Left cardiac atrium (tissue), 4 donors: ENCODE data around the gene TMEM225B. TPM values are rescaled to one million over a fixed set of nuclear protein-coding genes. Genes with fewer than 3 reads are reported as not detected.
A peak's percentile ranks its signal among the peaks of the same experiment; 100 is the strongest.
"Not testable (repeated sequence)": the region's sequence is repeated elsewhere in the genome, so short reads cannot be mapped to it uniquely, and the experiment has no call there.

ENCODE experiments used
- ATAC-seq, 2 donors: fragments of 200-7000 bp; cut with Tn5 transposase; one replicate each; pipeline ENCODE4 v1.9.1; 2020; ENCODE audit warnings: mild to moderate bottlenecking in 2 of 2, moderate library complexity in 2 of 2
- DNase-seq: peaks from one replicate; pipeline ENCODE4 v3.0.0-alpha.2; 2020
- intact Hi-C, 2 donors: fragments of 100-400 bp; cut with DNase I; formaldehyde crosslinking; loops; one replicate each; pipeline versions ENCODE4 v1.14.1 to v1.15.1; 2022 to 2023
- long read RNA-seq: library from polyadenylated mRNA; unstranded; transcript quantifications from one replicate; pipeline ENCODE4 v2.0.0, GENCODE V29; 2021
- total RNA-seq, 2 donors: library from RNA; stranded (reverse); fragmentation: NEBNext Ultra II Directional; extraction: Animal tissue kit (Norgen Biotek cat#: 25700); gene quantifications; one replicate each; pipeline ENCODE4 v1.2.1, GENCODE V29; 2021
- donor health status: DM: no; HTN: yes; CAD: no.
- donor health status: DM: no; HTN: yes; CAD: no; lungs with severe emphysema.
- donor health status: DM: yes; HTN: yes; CAD: no.
- donor health status: Dilated cardiomyopathy.

Gene TMEM225B, protein sequence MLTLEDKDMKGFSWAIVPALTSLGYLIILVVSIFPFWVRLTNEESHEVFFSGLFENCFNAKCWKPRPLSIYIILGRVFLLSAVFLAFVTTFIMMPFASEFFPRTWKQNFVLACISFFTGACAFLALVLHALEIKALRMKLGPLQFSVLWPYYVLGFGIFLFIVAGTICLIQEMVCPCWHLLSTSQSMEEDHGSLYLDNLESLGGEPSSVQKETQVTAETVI
- total RNA-seq: under 1 TPM; 0.18 to 0.50 TPM
- long read RNA-seq: 0 reads

DNA sequence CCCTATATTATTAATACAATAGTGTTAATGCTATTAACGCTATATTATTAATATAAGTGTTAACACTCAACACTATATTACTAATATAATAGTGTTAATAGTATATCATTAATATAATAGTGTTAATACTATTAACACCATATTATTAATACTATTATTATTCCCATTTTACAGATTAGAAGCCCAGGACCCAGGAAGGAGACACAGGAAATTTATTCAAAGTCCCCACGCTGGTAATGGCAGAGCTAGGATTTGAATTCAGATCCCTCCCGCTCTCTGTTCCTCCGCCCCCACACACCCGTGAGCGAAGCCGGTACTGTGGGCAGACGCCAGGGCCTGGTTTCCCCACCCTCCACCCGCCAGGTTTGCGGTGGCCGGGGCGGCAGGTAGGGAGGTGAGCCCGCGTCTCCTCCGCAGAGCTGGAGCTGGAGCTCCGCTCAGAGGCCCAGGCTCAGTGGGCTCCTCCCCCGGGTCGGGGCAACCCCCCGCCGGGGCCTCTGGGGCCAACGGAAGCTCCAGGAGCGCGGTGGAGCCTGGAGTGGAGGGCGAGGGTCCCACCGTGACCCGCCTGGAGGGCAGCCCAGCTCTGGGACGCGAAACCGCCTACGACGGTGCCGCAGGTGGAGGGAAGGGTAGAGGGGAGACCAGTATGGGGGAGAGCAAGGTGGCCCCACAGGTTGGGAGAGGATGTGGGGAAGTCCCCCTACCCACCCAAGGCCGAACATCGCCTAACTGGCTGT, at the start of gene TMEM225B:
TSS of gene TMEM225B (plus strand) at position 506 of the 740 bp plus-strand sequence. CDS start 6,122 bp downstream, outside the sequence.
- intact Hi-C loops: no loop called here
- ATAC-seq (no peak), DNase-seq (no peak)

- ATAC-seq, DNase-seq, intact Hi-C loops: not testable (repeated sequence)
These were observed 48.5 kb upstream of the TMEM225B start for GRCh38 chr7:99549545-99549944.

DNA sequence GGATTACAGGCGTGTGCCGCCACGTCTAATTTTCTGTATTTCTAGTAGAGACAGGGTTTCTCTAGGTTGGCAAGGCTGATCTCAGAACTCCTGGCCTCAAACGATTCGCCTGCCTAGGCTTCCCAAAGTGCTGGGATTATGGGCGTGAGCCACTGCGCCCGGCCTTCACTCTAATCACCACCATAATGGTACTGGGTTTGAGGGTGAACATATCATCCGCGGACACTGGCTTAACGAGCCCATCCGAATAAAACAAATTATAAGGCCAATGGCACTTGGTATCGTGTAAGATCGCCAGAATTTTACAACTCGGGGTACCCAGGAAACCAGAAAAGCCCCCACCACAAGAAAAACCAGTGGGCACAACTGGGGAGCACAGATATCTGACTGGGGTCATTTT, 46.7 kb upstream of the TMEM225B start:
- ATAC-seq (peak; percentile 11 to 37), DNase-seq (no peak)
- intact Hi-C loops: loop anchor here in 1 of 2 donors (5.0 kb wide), 1 partner anchor 49 kb away; the partner anchor contains the start of genes ZKSCAN5 and ZNF394

GRCh38 chr7:99551767-99552463, 46.2 kb upstream of the TMEM225B start, which contains the start of gene FAM200A:
Gene FAM200A (minus strand): TSS chr7:99552114. CDS start chr7:99548407, 3,707 bp downstream.
- ATAC-seq (peak; percentile 99 to 100), DNase-seq (peak; percentile 94)
- intact Hi-C loops: loop anchor here in 1 of 2 donors (5.0 kb wide), 1 partner anchor 50 kb away; the partner anchor contains the start of genes ZKSCAN5 and ZNF394

GRCh38 chr7:99553039-99553438, 45.0 kb upstream of the TMEM225B start:
- ATAC-seq (no peak), DNase-seq (no peak)
- intact Hi-C loops: loop anchor here in 1 of 2 donors (5.0 kb wide), 1 partner anchor 51 kb away; the partner anchor contains the start of genes ZKSCAN5 and ZNF394

DNA sequence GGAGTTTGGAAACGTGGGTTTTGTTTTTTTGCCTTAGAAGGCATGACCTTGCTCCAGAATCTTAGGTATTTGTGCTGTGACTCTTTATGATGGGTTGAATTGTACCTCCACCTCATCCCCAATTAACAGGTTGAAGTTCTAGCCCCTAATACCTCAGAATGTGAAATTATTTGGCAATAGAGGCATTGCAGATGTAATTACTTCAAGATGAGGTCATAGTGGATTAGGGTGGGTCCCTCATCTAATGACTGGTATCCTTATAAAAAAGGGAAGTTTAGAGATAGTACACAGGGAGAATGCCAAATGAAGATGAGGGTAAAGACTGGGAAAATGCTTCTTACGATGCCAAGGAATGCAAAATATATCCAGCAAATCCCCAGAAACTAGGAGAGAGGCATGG, 43.1 kb upstream of the TMEM225B start:
- DNase-seq (no peak), ATAC-seq (no peak)
- intact Hi-C loops: loop anchor here in 1 of 2 donors (5.0 kb wide), 1 partner anchor 53 kb away; the partner anchor contains the start of genes ZKSCAN5 and ZNF394

GRCh38 chr7:99557196-99557607, 40.9 kb upstream of the TMEM225B start:
- DNase-seq (no peak), ATAC-seq (no peak)
- intact Hi-C loops: no loop called here

GRCh38 chr7:99557940-99558305, 40.1 kb upstream of the TMEM225B start:
- DNase-seq (no peak), ATAC-seq (peak; percentile 67 to 69)
- intact Hi-C loops: no loop called here

DNA sequence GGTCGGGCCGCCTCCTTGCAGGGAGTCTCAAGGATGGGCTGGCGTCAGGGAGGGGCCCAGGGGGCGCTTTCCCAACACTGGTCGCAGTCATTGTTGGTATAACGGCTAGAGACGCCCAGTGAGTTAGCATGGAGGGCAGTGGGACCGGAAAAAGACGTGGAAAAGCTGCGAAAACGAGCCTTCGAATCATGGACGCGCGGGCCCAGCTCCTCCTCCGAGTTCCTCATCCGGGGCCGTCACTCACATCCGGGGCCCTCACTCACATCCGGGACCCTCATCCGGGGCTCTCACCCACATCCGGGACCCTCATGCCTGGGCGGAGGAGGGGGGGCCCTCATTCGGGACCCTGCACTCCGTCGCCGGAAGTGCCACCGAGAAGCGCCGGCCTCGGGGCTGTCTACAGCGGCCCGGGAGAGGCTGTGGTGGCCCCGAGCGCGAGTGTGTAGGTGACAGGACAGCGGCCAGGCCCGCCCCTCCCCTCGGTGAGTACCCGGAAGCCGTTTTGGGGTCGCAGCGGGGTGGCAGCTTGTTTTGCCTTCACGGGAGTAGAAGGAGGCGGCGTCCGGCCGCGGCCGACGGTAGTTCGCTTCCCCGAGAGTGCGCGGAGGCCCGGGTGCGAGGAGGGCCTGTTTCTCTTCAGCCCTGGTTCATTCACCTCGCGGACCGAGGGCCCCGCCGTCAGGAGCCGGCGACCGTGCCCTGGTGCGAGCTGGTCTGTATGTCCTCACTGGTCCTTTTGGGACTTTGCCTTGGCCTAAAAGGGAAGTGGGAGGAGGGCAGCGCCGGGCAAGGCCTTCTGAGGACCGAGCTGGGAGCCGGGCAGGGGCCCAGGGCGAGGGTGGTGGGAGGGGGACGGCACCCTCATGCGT, 39.5 kb upstream of the TMEM225B start, which contains the start of gene ZNF655:
TSS of gene ZNF655 (plus strand) at position 337 of the 869 bp plus-strand sequence. CDS start 1,918 bp downstream, outside the sequence.
- intact Hi-C loops: no loop called here
- peak; percentile 98 for ATAC-seq
- peak; percentile 94 for DNase-seq

DNA sequence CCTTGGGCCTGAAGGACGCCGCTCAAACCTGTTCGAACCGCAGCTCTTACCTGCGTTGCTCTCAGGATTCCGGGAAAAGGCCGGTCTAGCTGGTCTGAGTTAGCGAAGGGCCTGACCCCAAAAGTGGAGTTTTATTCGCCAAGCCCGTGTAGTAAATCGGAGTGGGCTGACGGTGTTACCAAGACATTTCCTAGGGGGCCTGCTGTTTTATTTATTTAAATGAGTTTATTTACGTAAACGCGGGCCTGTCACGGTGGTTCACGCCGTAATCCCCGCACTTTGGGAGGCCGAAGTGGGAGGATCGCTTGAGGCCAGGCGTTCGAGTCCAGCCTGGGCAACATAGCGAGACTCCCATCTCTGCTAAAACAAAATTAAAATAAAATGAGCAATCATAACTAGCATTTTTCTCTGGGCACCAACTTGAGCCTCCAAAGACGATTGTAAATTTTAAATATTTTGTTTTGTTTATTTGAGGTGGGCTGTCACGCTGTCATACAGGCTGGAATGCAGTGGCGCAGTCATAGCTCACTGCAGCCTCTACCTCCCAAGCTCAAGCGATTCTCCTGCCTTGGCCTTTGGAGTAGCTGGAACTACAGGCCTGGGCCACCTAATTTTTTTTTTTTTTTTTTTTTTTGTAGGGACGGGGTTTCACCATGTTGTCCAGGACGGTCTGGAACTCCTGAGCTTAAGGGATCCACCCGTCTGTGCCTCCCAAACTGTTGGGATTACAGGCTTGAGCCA, 38.7 kb upstream of the TMEM225B start:
- no peak for DNase-seq
- no peak for ATAC-seq
- intact Hi-C loops: no loop called here

DNA sequence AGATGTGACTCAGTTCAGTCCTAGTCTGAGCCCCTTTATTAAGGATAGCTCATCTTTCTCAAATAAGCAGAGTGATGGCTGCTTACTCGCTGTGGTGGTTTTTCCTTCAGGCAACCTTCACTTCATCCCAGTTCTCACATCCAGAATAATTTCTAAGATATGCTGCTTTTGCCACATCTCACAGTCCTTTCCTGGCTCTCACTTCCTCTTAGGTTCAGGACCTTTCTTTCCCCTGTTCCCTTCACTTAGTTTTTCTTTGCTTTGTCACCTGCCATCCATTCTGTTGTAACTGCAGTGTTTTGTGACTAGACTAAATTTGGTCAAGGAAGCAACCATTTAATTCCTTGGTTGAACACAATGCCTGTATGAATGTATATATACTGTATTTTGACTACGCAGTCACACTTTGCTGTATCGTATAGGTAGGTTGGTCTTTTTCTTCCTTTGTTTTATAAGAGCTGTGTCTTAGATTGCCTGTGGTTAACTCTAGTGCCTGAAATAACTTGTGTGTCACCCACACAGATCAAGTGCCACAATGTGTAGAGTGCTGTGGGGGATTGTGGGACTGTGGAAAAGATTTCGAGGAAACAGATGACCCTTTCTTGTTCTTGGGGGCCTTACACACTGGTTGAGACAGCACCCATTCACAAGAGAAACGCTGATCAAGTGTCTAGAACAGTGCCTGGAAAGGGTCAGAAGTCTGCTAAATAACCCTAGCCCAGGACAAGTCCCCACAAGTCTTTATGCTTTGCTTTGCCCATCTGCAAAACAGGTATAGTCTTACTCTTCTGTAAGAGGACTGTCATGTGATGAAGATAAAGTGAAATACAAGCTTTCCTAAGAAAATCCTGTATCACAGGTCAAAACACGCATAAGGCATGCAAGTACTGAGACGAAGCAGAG, 37.0 kb upstream of the TMEM225B start:
- DNase-seq: no peak
- no peak for ATAC-seq
- intact Hi-C loops: no loop called here

DNA sequence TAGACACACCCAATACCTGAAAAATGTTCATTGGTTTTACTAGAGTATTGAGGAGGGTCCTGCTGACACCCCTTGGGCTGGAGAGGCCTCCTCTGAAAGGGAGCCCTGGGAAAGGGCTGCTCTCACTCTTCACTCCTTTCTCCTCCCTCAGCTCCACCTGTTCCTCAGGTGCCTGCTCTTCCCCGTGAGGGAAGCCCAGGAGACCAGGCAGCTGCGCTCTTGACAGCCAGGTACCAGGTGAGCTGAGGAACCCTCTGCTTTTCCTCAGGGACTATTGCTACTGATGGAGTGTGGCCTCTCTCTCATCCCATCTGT, 36.4 kb upstream of the TMEM225B start:
- DNase-seq (no peak), ATAC-seq (no peak)
- intact Hi-C loops: no loop called here

- no peak for DNase-seq
- intact Hi-C loops: no loop called here
- no peak for ATAC-seq
These were observed 35.8 kb upstream of the TMEM225B start for GRCh38 chr7:99562114-99562784.

DNA sequence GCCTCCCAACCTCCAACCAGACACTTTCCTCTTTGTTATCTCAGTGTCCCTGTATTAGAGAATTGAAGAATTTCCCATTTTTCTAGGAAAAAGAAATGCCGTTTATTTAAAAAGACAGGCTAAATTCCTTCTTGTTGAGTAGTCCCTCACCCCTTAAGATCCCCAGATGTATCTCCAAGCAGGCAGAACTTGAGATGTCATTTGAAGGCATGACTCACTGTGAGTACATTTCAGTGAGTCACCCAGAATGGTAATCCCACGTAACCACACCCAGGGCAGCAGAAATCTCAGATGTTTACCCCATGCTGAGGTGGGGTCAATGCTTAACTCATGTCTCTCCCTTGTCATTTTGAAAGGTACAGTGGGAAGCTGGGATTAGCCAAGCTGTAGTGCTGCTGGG, 35.2 kb upstream of the TMEM225B start:
- peak in 1 of 2 donors; percentile 48 for ATAC-seq
- intact Hi-C loops: no loop called here
- DNase-seq: no peak

DNA sequence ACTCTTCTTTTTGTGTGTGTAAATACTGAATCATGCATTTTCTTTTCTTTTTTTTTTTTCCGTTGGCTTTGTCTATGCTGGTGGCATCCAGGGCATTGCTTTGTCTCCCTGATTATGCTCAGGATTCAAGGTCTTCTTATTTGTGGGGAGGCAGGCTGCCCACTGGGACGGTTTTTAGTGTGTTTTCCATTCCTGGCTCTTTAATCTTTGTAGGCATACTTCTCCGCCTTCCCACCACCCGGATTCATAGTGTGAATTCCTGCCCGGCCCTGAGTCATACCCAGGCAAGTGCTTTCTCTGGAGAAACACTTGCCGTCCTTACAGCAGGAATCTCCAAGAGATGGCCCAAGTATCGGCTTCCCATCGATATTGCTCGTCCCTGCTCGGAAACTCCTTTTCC, 34.4 kb upstream of the TMEM225B start:
- ATAC-seq (no peak), DNase-seq (no peak)
- intact Hi-C loops: no loop called here

GRCh38 chr7:99568770-99569169, 29.3 kb upstream of the TMEM225B start:
- ATAC-seq, DNase-seq, intact Hi-C loops: not testable (repeated sequence)
